Brain microvascular endothelial cell (primary cell): ENCODE measurements around the gene ATP6V0B.

Experiments
- DNase-seq: peaks from one replicate; pipeline ENCODE4 v3.0.0-alpha.2; 2020
- H3K27ac ChIP-seq: fragments of 250-450 bp; sonication (Bioruptor Pico); 2 replicates; pipeline ENCODE4 v1.5.1; 2020; ENCODE audit warnings: mild to moderate bottlenecking, moderate library complexity
- H3K27me3 ChIP-seq: fragments of 250-450 bp; sonication (Bioruptor Pico); replicated peaks from 2 replicates; pipeline ENCODE4 v1.5.1; 2020; ENCODE audit warnings: mild to moderate bottlenecking
- H3K36me3 ChIP-seq: fragments of 250-450 bp; sonication (Bioruptor Pico); replicated peaks from 2 replicates; pipeline ENCODE4 v1.5.1; 2020; ENCODE audit warnings: mild to moderate bottlenecking
- H3K4me3 ChIP-seq: 2 replicates; pipeline ENCODE4 v1.5.1; 2011; ENCODE audit warnings: low read depth, mild to moderate bottlenecking, control low read depth, low read length, moderate library complexity
- CTCF ChIP-seq: IDR thresholded peaks from 2 replicates; pipeline ENCODE4 v1.5.1; 2011; ENCODE audit warnings: low read depth, mild to moderate bottlenecking, moderate library complexity, low read length, control low read depth, inconsistent platforms; ENCODE audit errors: missing control alignments
- in situ Hi-C: cut with HindIII; loops from 2 replicates; pipeline ENCODE4 v1.10.0; 2017; ENCODE audit warnings: low sequenced_read_pairs, low pct_ligation_motif_present

The ATP6V0B gene

GRCh38 chr1:43995984-43996732 lies 21.4 kb downstream of the ATP6V0B start:
- TF ChIP-seq CTCF: no peak
- H3K27me3 ChIP-seq: no peaks in the 10 kb centered on the region
- no peak for DNase-seq
- no peak overlapping the region for H3K27ac ChIP-seq
- in situ Hi-C loops: no loop called here
- H3K36me3 ChIP-seq: no peaks in the 10 kb centered on the region
- no peak overlapping the region for H3K4me3 ChIP-seq

GRCh38 chr1:43996733-43997115 lies 22.0 kb downstream of the ATP6V0B start:
- Histone ChIP-seq H3K27ac (no peak overlapping the region), H3K4me3 (no peak overlapping the region), H3K27me3 (no peaks in the 10 kb centered on the region), H3K36me3 (no peaks in the 10 kb centered on the region)
- no peak for DNase-seq
- no peak for TF ChIP-seq CTCF
- in situ Hi-C loops: no loop called here

GRCh38 chr1:43997295-43997999 lies 22.7 kb downstream of the ATP6V0B start:
- no peaks in the 10 kb centered on the region for H3K36me3 ChIP-seq
- no peak overlapping the region for H3K4me3 ChIP-seq
- in situ Hi-C loops: no loop called here
- no peaks in the 10 kb centered on the region for H3K27me3 ChIP-seq
- H3K27ac ChIP-seq: no peak overlapping the region
- DNase-seq: no peak
- no peak for TF ChIP-seq CTCF

- H3K36me3 ChIP-seq: no peaks in the 10 kb centered on the region
- H3K27ac ChIP-seq: no peak overlapping the region
- TF ChIP-seq CTCF: no peak
- H3K4me3 ChIP-seq: no peak overlapping the region
- no peak for DNase-seq
- in situ Hi-C loops: no loop called here
- H3K27me3 ChIP-seq: no peaks in the 10 kb centered on the region
Observed at GRCh38 chr1:43998000-43998378, 23.2 kb downstream of the ATP6V0B start.

GRCh38 chr1:43999455-43999854 lies 24.7 kb downstream of the ATP6V0B start:
- DNase-seq: no peak

More at GRCh38 chr1:43999455-43999854, 24.7 kb downstream of the ATP6V0B start:
- TF ChIP-seq CTCF: no peak
- in situ Hi-C loops: no loop called here
- no peaks in the 10 kb centered on the region for H3K27me3 ChIP-seq
- H3K36me3 ChIP-seq: no peaks in the 10 kb centered on the region
- H3K27ac ChIP-seq: no peak overlapping the region
- no peak overlapping the region for H3K4me3 ChIP-seq
